ENCODE measurements around the gene VEGFB.

VEGFB gene

DNA sequence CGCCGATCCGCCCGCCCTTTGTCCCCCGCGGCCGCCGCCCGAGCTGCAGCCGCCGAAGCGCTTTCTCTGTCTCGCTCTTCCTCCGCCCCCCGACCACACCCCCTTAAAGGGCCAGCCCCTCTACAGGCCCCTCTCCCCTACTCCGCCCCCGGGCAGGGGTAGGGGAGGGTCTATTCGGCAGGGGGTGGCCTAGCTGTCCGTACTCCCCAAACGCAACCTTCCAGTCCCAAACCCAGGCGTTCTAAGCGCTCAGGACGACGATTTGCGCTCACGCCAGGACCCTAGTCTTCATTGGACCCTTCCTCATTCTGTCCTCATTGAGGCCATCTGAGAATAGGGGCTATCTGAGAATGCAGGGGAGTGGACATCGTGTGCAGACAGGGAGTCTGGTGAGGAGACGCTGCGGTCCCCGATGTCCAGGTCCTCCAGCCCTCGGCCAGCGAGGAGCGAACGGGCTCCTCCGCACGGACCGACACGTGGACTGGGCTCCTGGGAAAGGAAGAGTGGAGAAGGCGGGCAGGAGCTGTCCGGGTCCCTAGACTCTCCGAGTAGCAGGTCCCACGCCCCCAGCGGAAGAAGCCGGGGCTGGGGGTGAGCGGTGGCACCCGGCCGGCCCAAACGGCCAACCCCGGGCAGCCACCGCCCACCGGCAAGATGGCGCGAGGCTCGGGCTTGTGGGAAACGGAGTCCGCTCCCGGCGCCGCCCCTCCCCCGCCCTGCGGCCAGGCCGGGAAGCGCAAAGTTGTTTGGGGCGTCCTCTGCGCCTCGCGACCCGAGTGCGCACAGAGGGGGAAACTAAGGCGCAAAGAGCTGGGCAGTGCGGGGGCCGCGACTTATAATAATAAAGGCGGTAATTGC, 12.7 kb downstream of the VEGFB start, which contains the start of gene PPP1R14B:
Gene PPP1R14B (minus strand): TSS at position 73 of the 858 bp plus-strand sequence. CDS start 270 bp downstream, outside the sequence.
- peaks cover 3% of the 10 kb centered on the region for H3K36me3 ChIP-seq (ENCODE audit: control insufficient read depth, insufficient read depth, low read length)
- peaks cover 7% of the 10 kb centered on the region for H3K4me1 ChIP-seq (ENCODE audit: control insufficient read depth, insufficient read depth, low read length)
- peak within 1 kb of the TSS; percentile 70 for H3K9ac ChIP-seq (ENCODE audit: low read length)
- no peaks in the 10 kb centered on the region for H3K27me3 ChIP-seq (ENCODE audit: control insufficient read depth, insufficient read depth, low read length)
- H3K4me3 ChIP-seq (ENCODE audit: low read length), result peak within 1 kb of the TSS; percentile 96
- peak within 1 kb of the TSS; percentile 93 for H3K27ac ChIP-seq (ENCODE audit: low read depth, low read length)

DNA sequence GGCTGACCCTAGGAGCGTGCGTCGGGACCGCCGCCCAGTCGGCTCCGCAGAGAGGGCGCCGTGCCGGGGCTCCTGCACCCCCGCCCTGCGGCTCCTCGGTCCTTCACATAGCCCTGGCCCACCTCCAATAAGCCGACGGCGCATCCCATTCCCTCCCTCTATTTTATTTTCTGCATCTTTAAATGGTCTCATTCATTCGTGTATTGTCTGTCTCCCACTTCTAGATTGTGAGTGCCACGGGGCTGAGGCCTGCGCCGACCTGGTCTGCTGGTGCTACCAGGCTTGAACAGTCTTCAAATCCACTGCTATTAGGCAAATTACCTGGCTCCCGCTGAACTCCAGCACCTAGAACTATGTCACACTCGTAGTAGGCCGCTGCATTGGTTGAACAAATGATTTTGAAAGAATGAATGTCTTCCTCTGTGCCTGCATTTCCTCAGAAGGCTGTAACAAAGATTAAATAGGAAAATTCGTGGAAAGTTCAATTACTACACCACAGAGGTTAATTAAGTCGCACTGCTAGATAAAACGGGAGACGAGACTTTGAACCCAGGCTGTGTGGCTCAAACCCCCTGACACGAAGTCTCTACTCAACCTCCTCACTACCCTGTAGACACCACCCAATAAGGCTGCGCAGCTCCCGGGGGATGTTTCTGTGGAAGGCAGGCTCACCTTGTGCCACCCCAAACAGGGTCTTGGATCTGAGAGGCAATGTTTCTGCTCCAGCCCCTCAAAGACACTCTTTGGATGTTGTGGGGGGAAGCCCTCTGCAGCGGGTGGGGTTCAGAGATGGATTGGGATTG, 13.5 kb downstream of the VEGFB start:
- Histone ChIP-seq H3K4me3 (ENCODE audit: low read length) (peak overlapping the region; percentile 96), H3K36me3 (ENCODE audit: control insufficient read depth, insufficient read depth, low read length) (peaks cover 3% of the 10 kb centered on the region), H3K9ac (ENCODE audit: low read length) (no peak overlapping the region), H3K27ac (ENCODE audit: low read depth, low read length) (peak overlapping the region; percentile 93), H3K27me3 (ENCODE audit: control insufficient read depth, insufficient read depth, low read length) (no peaks in the 10 kb centered on the region), H3K4me1 (ENCODE audit: control insufficient read depth, insufficient read depth, low read length) (peaks cover 9% of the 10 kb centered on the region)

DNA sequence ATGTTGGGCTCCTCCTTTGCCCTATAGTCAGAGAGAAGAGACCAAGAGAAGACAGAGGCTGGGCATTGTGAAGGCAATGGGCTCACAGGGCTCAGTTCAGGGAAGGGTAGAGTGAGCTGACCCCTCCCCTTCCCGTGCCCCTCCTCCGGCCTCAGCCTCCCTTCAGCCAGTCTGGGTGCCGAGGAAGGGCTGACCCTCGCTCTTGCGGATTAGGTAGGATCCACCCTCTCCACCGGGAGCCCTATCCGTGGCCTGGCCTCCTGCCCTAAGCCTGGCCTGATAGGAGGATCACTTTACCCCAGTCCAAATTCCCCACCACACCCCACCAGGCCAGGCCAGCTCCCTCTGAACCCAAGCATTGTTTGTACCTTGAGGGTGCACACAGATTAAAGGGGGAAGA, 14.2 kb downstream of the VEGFB start:
- Histone ChIP-seq H3K9ac (ENCODE audit: low read length) (no peak overlapping the region), H3K4me3 (ENCODE audit: low read length) (no peak overlapping the region), H3K36me3 (ENCODE audit: control insufficient read depth, insufficient read depth, low read length) (peaks cover 1% of the 10 kb centered on the region), H3K27ac (ENCODE audit: low read depth, low read length) (no peak overlapping the region), H3K27me3 (ENCODE audit: control insufficient read depth, insufficient read depth, low read length) (no peaks in the 10 kb centered on the region), H3K4me1 (ENCODE audit: control insufficient read depth, insufficient read depth, low read length) (peaks cover 9% of the 10 kb centered on the region)

DNA sequence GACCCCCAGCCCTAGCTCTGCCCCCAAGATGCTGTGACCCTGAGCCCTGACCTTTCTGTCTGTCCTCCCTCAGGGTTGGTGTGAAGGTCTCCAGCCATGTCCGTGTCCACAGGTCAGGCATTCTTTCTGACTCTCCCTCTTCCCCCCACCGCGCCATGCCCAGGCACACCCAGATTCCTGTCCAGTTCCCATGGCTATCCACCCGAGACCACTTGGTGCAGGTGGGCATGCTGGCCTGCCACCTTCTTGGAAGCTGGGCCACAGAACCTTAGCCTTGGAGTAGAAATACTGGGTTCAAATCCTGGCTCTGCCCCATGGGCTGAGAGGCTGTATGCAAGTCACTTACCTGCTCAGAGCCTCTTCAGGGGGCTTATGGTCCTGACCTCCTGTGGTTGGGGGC, 14.7 kb downstream of the VEGFB start:
- Histone ChIP-seq H3K36me3 (ENCODE audit: control insufficient read depth, insufficient read depth, low read length) (no peaks in the 10 kb centered on the region), H3K4me1 (ENCODE audit: control insufficient read depth, insufficient read depth, low read length) (peaks cover 9% of the 10 kb centered on the region), H3K9ac (ENCODE audit: low read length) (no peak overlapping the region), H3K27me3 (ENCODE audit: control insufficient read depth, insufficient read depth, low read length) (no peaks in the 10 kb centered on the region), H3K4me3 (ENCODE audit: low read length) (no peak overlapping the region), H3K27ac (ENCODE audit: low read depth, low read length) (no peak overlapping the region)

DNA sequence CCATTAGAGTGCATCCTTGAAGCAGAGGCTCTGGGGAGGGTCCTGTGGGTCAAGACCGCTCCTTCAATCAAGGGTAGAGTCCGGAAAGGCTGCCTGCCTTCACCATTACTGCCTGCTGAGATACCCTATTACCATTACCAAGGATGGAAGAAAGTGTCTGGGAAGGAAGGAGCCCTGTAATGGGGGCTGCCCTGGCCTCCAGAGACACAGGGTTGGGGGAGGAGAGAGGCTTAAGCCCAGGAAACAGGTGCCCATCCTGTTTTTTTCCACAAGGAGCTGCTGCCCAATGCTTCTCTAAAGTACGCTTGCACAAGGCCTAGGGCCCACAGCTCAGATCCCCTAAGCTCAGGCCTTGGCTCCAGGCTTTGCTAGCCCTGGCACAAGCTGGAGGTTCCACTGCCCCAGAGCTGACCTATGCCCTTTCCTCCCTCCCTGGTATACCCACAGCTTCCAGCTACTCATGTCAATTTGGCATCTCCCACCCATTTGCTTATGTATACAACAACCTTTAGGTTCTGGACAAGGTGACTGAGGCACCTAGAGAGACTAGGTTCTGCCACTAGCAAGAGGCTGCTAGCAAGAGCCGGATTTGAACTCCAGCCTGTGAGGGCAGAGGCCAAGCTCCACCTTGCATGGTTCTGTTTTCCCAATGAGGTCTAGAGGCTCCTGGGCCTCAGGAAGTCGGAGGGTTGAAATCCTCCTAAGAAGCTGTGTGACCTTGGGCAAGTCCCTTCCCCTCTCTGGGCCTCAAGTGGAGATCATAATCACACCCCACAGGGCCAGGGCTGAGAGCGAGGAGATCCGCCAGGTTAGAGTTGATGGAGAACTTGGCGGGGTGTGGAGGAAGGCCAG, 15.4 kb downstream of the VEGFB start:
- H3K36me3 ChIP-seq (ENCODE audit: control insufficient read depth, insufficient read depth, low read length), result no peaks in the 10 kb centered on the region
- peaks cover 9% of the 10 kb centered on the region for H3K4me1 ChIP-seq (ENCODE audit: control insufficient read depth, insufficient read depth, low read length)
- H3K27ac ChIP-seq (ENCODE audit: low read depth, low read length), result no peak overlapping the region
- H3K4me3 ChIP-seq (ENCODE audit: low read length), result no peak overlapping the region
- no peak overlapping the region for H3K9ac ChIP-seq (ENCODE audit: low read length)
- H3K27me3 ChIP-seq (ENCODE audit: control insufficient read depth, insufficient read depth, low read length), result no peaks in the 10 kb centered on the region

GRCh38 chr11:64250415-64251015, 16.1 kb downstream of the VEGFB start:
- Histone ChIP-seq H3K9ac (ENCODE audit: low read length) (peak overlapping the region; percentile 16), H3K4me1 (ENCODE audit: control insufficient read depth, insufficient read depth, low read length) (peaks cover 9% of the 10 kb centered on the region)

GRCh38 chr11:64251016-64251752, 16.8 kb downstream of the VEGFB start, which contains the start of gene PLCB3:
PLCB3 (plus strand) TSS chr11:64251530; CDS start chr11:64251650, 120 bp downstream.
- H3K27ac ChIP-seq (ENCODE audit: low read depth, low read length), result no peak within 1 kb of the TSS
- peak within 1 kb of the TSS; percentile 64 for H3K9ac ChIP-seq (ENCODE audit: low read length)

More at GRCh38 chr11:64250415-64251015, 16.1 kb downstream of the VEGFB start:
- Histone ChIP-seq H3K27ac (ENCODE audit: low read depth, low read length) (no peak overlapping the region), H3K27me3 (ENCODE audit: control insufficient read depth, insufficient read depth, low read length) (no peaks in the 10 kb centered on the region), H3K4me3 (ENCODE audit: low read length) (peak overlapping the region; percentile 70), H3K36me3 (ENCODE audit: control insufficient read depth, insufficient read depth, low read length) (no peaks in the 10 kb centered on the region)

DNA sequence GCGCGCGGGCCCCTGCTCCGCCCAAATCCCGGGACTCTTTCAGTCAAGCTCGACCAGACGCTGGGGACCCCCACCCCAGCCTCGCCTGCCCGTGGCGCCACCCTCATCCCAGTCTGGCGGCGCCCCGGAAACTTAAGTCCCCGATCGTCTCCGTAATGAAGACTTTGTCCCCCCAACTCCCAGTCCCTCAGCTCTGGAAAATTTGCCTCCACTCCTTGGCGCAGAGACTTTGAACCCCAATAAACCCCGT, 17.3 kb downstream of the VEGFB start:
- Histone ChIP-seq H3K4me3 (ENCODE audit: low read length) (peak overlapping the region; percentile 80), H3K4me1 (ENCODE audit: control insufficient read depth, insufficient read depth, low read length) (peaks cover 9% of the 10 kb centered on the region), H3K27ac (ENCODE audit: low read depth, low read length) (no peak overlapping the region), H3K36me3 (ENCODE audit: control insufficient read depth, insufficient read depth, low read length) (peaks cover 7% of the 10 kb centered on the region), H3K9ac (ENCODE audit: low read length) (peak overlapping the region; percentile 64), H3K27me3 (ENCODE audit: control insufficient read depth, insufficient read depth, low read length) (no peaks in the 10 kb centered on the region)

More at GRCh38 chr11:64251016-64251752, 16.8 kb downstream of the VEGFB start, which contains the start of gene PLCB3:
- H3K4me3 ChIP-seq (ENCODE audit: low read length), result peak within 1 kb of the TSS; percentile 80
- H3K36me3 ChIP-seq (ENCODE audit: control insufficient read depth, insufficient read depth, low read length), result peaks cover 2% of the 10 kb centered on the region
- H3K27me3 ChIP-seq (ENCODE audit: control insufficient read depth, insufficient read depth, low read length), result no peaks in the 10 kb centered on the region
- peaks cover 9% of the 10 kb centered on the region for H3K4me1 ChIP-seq (ENCODE audit: control insufficient read depth, insufficient read depth, low read length)

DNA sequence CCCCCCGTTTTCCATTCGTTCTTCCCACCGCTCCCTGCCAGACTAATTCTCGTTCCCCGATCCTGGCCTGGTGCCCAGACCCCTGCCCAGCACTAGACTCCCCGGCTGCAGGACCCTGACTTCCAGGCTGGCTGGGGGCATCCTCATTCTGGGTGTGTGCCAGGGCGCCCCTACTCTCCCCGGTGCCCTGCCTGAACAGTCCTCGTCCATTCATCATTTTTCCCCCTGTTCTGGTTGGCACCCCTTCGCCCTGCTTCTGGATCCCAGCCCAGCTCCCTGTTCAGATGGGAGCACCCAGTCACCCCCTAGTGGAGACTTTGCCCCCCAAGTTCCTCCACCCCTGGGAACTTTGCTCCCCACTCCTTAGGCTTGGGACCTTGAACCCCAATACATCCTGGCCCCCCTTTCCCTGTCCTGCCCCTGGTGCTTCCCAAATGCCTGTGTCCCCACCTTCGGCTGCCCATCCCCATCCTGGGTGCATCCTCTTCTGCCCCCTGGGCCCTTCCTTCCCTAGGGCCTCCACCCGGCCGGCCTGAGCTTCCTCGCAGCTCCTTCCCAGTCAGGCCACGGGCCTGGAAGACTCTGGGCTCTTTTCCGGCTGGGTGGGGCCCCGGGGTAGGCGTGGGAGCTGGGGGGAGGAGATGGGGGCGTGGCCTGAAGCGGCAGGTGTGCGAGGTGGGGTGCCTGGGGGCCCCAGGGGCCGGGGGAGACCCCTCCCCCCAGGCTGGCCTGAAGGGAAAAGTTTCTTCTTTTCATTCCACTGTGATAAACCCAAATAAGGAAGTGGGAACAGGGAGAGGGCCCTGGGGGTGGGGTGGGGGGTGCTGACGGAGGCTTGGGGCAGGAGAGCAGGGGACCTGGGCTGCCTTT, 17.9 kb downstream of the VEGFB start:
- Histone ChIP-seq H3K27ac (ENCODE audit: low read depth, low read length) (no peak overlapping the region), H3K4me3 (ENCODE audit: low read length) (peak overlapping the region; percentile 80), H3K27me3 (ENCODE audit: control insufficient read depth, insufficient read depth, low read length) (no peaks in the 10 kb centered on the region), H3K36me3 (ENCODE audit: control insufficient read depth, insufficient read depth, low read length) (peaks cover 8% of the 10 kb centered on the region), H3K4me1 (ENCODE audit: control insufficient read depth, insufficient read depth, low read length) (peaks cover 7% of the 10 kb centered on the region), H3K9ac (ENCODE audit: low read length) (peak overlapping the region; percentile 64)

GRCh38 chr11:64253043-64253442, 18.7 kb downstream of the VEGFB start:
- Histone ChIP-seq H3K27me3 (ENCODE audit: control insufficient read depth, insufficient read depth, low read length) (no peaks in the 10 kb centered on the region), H3K27ac (ENCODE audit: low read depth, low read length) (no peak overlapping the region), H3K4me1 (ENCODE audit: control insufficient read depth, insufficient read depth, low read length) (peaks cover 4% of the 10 kb centered on the region), H3K4me3 (ENCODE audit: low read length) (peak overlapping the region; percentile 28), H3K36me3 (ENCODE audit: control insufficient read depth, insufficient read depth, low read length) (peaks cover 8% of the 10 kb centered on the region), H3K9ac (ENCODE audit: low read length) (no peak overlapping the region)
